Neural cell (in vitro differentiated cells): ENCODE measurements around the gene OPRD1. TPM values are rescaled to one million over a fixed set of nuclear protein-coding genes. Genes with fewer than 3 reads are reported as not detected.
"Not testable (repeated sequence)": the region's sequence is repeated elsewhere in the genome, so short reads cannot be mapped to it uniquely, and the experiment has no call there.

ENCODE experiments used
- H2AFZ ChIP-seq: fragments of 200-600, 300-800 bp; sonication (generic), shearing (Covaris generic); 2 replicates; pipeline ENCODE4 v1.6.0; 2014; ENCODE audit warnings: low read depth, mild to moderate bottlenecking, antibody characterized with exemption, low read length, moderate library complexity
- H3F3A ChIP-seq: fragments of 200-600 bp; shearing (Covaris generic); 2 replicates; pipeline ENCODE4 v1.6.1; 2016; ENCODE audit warnings: mild to moderate bottlenecking, moderate library complexity, mixed read lengths, antibody characterized with exemption, low read length; ENCODE audit not compliant: insufficient read depth, poor library complexity, severe bottlenecking
- H3K27ac ChIP-seq: fragments of 200-600, 300-800 bp; sonication (generic), shearing (Covaris generic); 2 replicates; pipeline ENCODE4 v1.5.1; 2014; ENCODE audit warnings: mild to moderate bottlenecking, low read length, moderate library complexity
- H3K27me3 ChIP-seq: fragments of 300-800, 200-600 bp; sonication (generic), shearing (Covaris generic); 2 replicates; pipeline ENCODE4 v1.6.0; 2014; ENCODE audit warnings: mild to moderate bottlenecking, low read depth, low read length, moderate library complexity; ENCODE audit not compliant: insufficient read depth
- H3K36me3 ChIP-seq: fragments of 300-800, 200-600 bp; sonication (generic), shearing (Covaris generic); 2 replicates; pipeline ENCODE4 v1.5.1; 2014; ENCODE audit warnings: mild to moderate bottlenecking, antibody characterized with exemption, low read length, moderate library complexity; ENCODE audit not compliant: insufficient read depth
- H3K4me2 ChIP-seq: fragments of 300-800, 200-600 bp; sonication (generic), shearing (Covaris generic); 2 replicates; pipeline ENCODE4 v1.6.0; 2014; ENCODE audit warnings: mild to moderate bottlenecking, low read length
- H3K4me3 ChIP-seq: fragments of 300-800, 200-600 bp; sonication (generic), shearing (Covaris generic); 2 replicates; pipeline ENCODE4 v1.5.1; 2014; ENCODE audit warnings: mild to moderate bottlenecking, low read length, moderate library complexity
- H3K79me2 ChIP-seq: fragments of 200-600 bp; shearing (Covaris generic); replicated peaks from 2 replicates; pipeline ENCODE4 v1.6.0; 2014; ENCODE audit warnings: mild to moderate bottlenecking, low read length, moderate library complexity; ENCODE audit not compliant: insufficient read depth
- H3K9ac ChIP-seq: fragments of 300-800, 200-600 bp; sonication (generic), shearing (Covaris generic); 2 replicates; pipeline ENCODE4 v1.6.1; 2016; ENCODE audit warnings: mild to moderate bottlenecking, low read length, mixed read lengths
- H3K9me2 ChIP-seq: fragments of 200-600 bp; shearing (Covaris generic); 2 replicates; pipeline ENCODE4 v1.6.1; 2016; ENCODE audit warnings: mild to moderate bottlenecking, low read length, mixed read lengths; ENCODE audit not compliant: insufficient read depth
- H3K9me3 ChIP-seq: fragments of 200-600, 300-800 bp; sonication (generic), shearing (Covaris generic); 2 replicates; pipeline ENCODE4 v1.6.1; 2016; ENCODE audit warnings: mild to moderate bottlenecking, mixed run types, low read length, moderate library complexity, mixed read lengths
- H4K20me1 ChIP-seq: fragments of 200-600 bp; shearing (Covaris generic); 2 replicates; pipeline ENCODE4 v1.6.1; 2016; ENCODE audit warnings: mild to moderate bottlenecking, mixed run types; ENCODE audit not compliant: insufficient read depth
- EP300 ChIP-seq: fragments of 450-650 bp; conservative IDR thresholded peaks from 2 replicates; pipeline ENCODE4 v1.6.1; 2014; ENCODE audit warnings: antibody characterized with exemption, mild to moderate bottlenecking, moderate library complexity; ENCODE audit not compliant: poor library complexity, severe bottlenecking
- EZH2 ChIP-seq: fragments of 200-600, 300-800 bp; shearing (Covaris generic), sonication (generic); IDR thresholded peaks from 2 replicates; pipeline ENCODE4 v1.6.1; 2014; ENCODE audit warnings: antibody characterized with exemption, low read length, borderline replicate concordance, mild to moderate bottlenecking; ENCODE audit not compliant: insufficient read depth, poor library complexity, severe bottlenecking
- MXI1 ChIP-seq: fragments of 450-650 bp; conservative IDR thresholded peaks from 2 replicates; pipeline ENCODE4 v1.6.1; 2014; ENCODE audit warnings: antibody characterized with exemption, mild to moderate bottlenecking; ENCODE audit not compliant: poor library complexity, severe bottlenecking
- POLR2AphosphoS5 ChIP-seq: IDR thresholded peaks from 2 replicates; pipeline ENCODE4 v1.6.1; 2012
- RAD21 ChIP-seq: fragments of 450-650 bp; conservative IDR thresholded peaks from 2 replicates; pipeline ENCODE4 v1.6.1; 2014; ENCODE audit warnings: antibody characterized with exemption, mild to moderate bottlenecking, moderate library complexity
- REST ChIP-seq: IDR thresholded peaks from 2 replicates; pipeline ENCODE4 v1.6.1; 2012; ENCODE audit warnings: borderline replicate concordance
- SMC3 ChIP-seq: fragments of 450-650 bp; conservative IDR thresholded peaks from 2 replicates; pipeline ENCODE4 v1.6.1; 2014; ENCODE audit warnings: antibody characterized with exemption, mild to moderate bottlenecking, moderate library complexity; ENCODE audit not compliant: poor library complexity
- TAF1 ChIP-seq: IDR thresholded peaks from 2 replicates; pipeline ENCODE4 v1.6.1; 2012; ENCODE audit warnings: low read depth
- polyA plus RNA-seq: library from polyadenylated mRNA; depleted of rRNA; stranded (reverse); fragments of >200 nt; gene quantifications from 2 replicates; pipeline ENCODE4 v1.2.3, GENCODE V29; 2014
- TF ChIP-seq, protein P1 (sequence below): fragments of 450-650 bp; IDR thresholded peaks from 2 replicates; pipeline ENCODE4 v1.5.1; 2014; ENCODE audit warnings: antibody characterized with exemption, mild to moderate bottlenecking, moderate library complexity; ENCODE audit not compliant: poor library complexity, severe bottlenecking

OPRD1 gene
- polyA plus RNA-seq, 1 donor from 2014 or later = 0.09 TPM

DNA sequence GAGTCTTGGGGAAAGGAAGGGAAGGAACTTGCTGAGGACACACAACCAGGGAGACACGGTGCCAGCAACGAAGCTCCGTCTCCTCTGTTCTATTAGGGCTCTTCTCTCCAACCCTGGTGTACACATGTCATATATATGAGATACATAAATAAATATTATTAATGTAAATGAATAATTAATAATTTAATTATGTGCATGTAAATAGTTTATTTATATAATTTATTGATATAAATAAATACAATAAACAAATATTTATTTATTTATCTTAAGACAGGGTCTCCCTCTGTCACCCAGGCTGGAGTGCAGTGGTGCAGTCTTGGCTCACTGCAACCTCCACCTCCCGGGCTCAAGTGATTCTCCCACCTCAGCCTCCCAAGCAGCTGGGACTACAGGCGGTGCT, 17.4 kb upstream of the OPRD1 start:
- H2AFZ ChIP-seq, H3K9me2 ChIP-seq, H3K36me3 ChIP-seq, H3K79me2 ChIP-seq, H3F3A ChIP-seq, H3K4me2 ChIP-seq, H3K9me3 ChIP-seq, H3K9ac ChIP-seq, H4K20me1 ChIP-seq, H3K4me3 ChIP-seq, H3K27me3 ChIP-seq, H3K27ac ChIP-seq: not testable (repeated sequence)

DNA sequence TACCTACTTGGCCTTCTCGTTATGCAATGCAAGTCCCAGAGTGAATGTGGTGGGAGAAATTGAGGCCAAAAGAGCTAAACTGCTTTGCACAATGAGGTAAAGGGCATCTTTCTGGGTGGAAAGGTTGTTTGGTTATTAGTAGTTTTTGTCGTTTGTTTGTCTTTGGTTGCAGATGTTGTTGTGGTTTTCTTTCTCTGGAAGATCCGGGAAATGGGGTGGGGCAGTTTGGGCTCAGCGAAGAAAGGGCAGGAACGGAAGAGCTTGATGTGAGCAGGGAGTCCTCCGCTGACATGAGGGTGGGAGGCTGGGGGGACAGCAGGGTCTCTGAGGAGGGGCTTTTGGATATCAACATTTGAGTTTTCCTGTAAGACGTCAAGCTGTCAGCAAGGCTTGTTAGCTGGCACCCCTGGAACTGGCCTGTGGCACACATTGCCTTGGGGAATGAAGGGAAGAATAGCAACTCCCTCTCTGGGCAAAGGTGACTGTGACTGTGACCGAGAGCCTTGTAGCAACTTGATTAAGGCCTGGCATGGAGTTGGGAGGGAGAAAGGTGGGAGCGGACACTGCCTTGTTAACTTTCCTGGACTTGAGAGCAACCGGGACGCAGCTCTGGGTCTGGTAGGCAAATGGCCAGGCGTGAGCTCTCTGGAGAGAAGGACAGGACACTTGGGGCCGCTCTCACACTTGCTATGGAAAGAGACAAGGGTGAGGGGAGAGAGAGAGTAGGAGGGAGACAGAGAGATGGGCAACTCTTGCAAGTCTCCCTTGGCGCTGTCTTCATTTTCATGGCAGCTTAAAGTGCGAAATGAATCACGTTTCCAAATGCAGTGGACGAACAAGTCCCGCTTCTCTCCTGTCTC, 15.4 kb upstream of the OPRD1 start:
- no peaks in the 10 kb centered on the region for H3K27me3 ChIP-seq
- no peak overlapping the region for H3K4me2 ChIP-seq
- TF ChIP-seq EZH2 (no peak), RAD21 (no peak), SMC3 (no peak), TAF1 (no peak), REST (no peak), POLR2AphosphoS5 (no peak), EP300 (no peak), MXI1 (no peak)
- TF ChIP-seq, protein P1, sequence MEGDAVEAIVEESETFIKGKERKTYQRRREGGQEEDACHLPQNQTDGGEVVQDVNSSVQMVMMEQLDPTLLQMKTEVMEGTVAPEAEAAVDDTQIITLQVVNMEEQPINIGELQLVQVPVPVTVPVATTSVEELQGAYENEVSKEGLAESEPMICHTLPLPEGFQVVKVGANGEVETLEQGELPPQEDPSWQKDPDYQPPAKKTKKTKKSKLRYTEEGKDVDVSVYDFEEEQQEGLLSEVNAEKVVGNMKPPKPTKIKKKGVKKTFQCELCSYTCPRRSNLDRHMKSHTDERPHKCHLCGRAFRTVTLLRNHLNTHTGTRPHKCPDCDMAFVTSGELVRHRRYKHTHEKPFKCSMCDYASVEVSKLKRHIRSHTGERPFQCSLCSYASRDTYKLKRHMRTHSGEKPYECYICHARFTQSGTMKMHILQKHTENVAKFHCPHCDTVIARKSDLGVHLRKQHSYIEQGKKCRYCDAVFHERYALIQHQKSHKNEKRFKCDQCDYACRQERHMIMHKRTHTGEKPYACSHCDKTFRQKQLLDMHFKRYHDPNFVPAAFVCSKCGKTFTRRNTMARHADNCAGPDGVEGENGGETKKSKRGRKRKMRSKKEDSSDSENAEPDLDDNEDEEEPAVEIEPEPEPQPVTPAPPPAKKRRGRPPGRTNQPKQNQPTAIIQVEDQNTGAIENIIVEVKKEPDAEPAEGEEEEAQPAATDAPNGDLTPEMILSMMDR = no peak
- no peak overlapping the region for H3K9ac ChIP-seq
- H4K20me1 ChIP-seq = no peaks in the 10 kb centered on the region
- no peak overlapping the region for H3K4me3 ChIP-seq
- no peaks in the 10 kb centered on the region for H3K36me3 ChIP-seq
- H2AFZ ChIP-seq = no peak overlapping the region
- H3K9me3 ChIP-seq = no peaks in the 10 kb centered on the region
- no peaks in the 10 kb centered on the region for H3K9me2 ChIP-seq
- no peaks in the 10 kb centered on the region for H3F3A ChIP-seq
- H3K79me2 ChIP-seq = no peaks in the 10 kb centered on the region
- H3K27ac ChIP-seq = no peak overlapping the region
